GM12878 (cell line): ENCODE data around the gene CFHR3. TPM values are rescaled to one million over a fixed set of nuclear protein-coding genes. Genes with fewer than 3 reads are reported as not detected.

Experiments used
- ATAC-seq: fragments of 200-7000 bp; cut with Tn5 transposase; 3 replicates; pipeline ENCODE4 v1.9.1; 2020; ENCODE audit warnings: mild to moderate bottlenecking, moderate library complexity
- BruUV-seq: library from RNA; stranded (reverse); fragments of 400-500 nt; replicated peaks from 2 replicates; lab custom pipeline; 2021; lab: Mats Ljungman, UMichigan
- CTCF ChIA-PET: fragments of 300-600 bp; sonication (Branson Sonifier 250); formaldehyde crosslinking; extraction: SDS; loops from one replicate; lab custom pipeline; 2021; ENCODE audit warnings: inconsistent platforms; lab: Yijun Ruan, JAX
- POLR2A ChIA-PET: fragments of 350-600 bp; formaldehyde crosslinking; extraction: SDS; loops from one replicate; lab custom pipeline; 2021; ENCODE audit warnings: inconsistent platforms; lab: Charles Lee
- RAD21 ChIA-PET: fragments of 300-600 bp; sonication (Branson Sonifier 250); formaldehyde crosslinking; loops from one replicate; lab custom pipeline; 2023; ENCODE audit warnings: antibody characterized with exemption; ENCODE audit not compliant: unreplicated experiment; lab: Charles Lee
- SMC1A ChIA-PET: fragments of 300-600 bp; sonication (Branson Sonifier 250); formaldehyde crosslinking; loops from one replicate; lab custom pipeline; 2023; ENCODE audit not compliant: unreplicated experiment, uncharacterized antibody; lab: Charles Lee
- DNase-seq: peaks from one replicate; pipeline ENCODE4 v3.0.0-alpha.2; 2011; ENCODE audit warnings: low read depth, low spot score
- FAIRE-seq: peaks from 3 replicates; lab custom pipeline; 2011; peaks lifted over from hg19 to GRCh38; lab: Jason Lieb, UNC
- H2AFZ ChIP-seq: 2 replicates; pipeline ENCODE4 v1.6.0; 2011; ENCODE audit warnings: low read depth, low read length, control low read depth; ENCODE audit not compliant: control insufficient read depth
- H3K27ac ChIP-seq: 2 replicates; pipeline ENCODE4 v1.5.1; 2011; ENCODE audit warnings: control low read depth; ENCODE audit not compliant: control insufficient read depth, insufficient read depth
- H3K27me3 ChIP-seq, 2 experiments: replicated peaks in 1 of 2; 2 replicates each; pipeline versions ENCODE4 v1.6.0 to v1.6.1; 2011; ENCODE audit warnings: low read length in 1 of 2; ENCODE audit not compliant: control insufficient read depth in 2 of 2, insufficient read depth in 2 of 2
- H3K36me3 ChIP-seq, 2 experiments: 2 replicates each; pipeline ENCODE4 v1.5.1; 2011; ENCODE audit warnings: low read length in 1 of 2; ENCODE audit not compliant: control insufficient read depth in 2 of 2, insufficient read depth in 2 of 2
- H3K4me1 ChIP-seq: 2 replicates; pipeline ENCODE4 v1.6.1; 2011; ENCODE audit warnings: mild to moderate bottlenecking, low read length, moderate library complexity, mixed read lengths; ENCODE audit not compliant: control insufficient read depth, insufficient read depth
- H3K4me2 ChIP-seq: 2 replicates; pipeline ENCODE4 v1.6.0; 2011; ENCODE audit warnings: control low read depth; ENCODE audit not compliant: control insufficient read depth, insufficient read depth
- H3K4me3 ChIP-seq: fragments of 200-600 bp; sonication (generic); 2 replicates; pipeline ENCODE4 v1.5.1; 2016
- H3K79me2 ChIP-seq: 2 replicates; pipeline ENCODE4 v1.6.0; 2011; ENCODE audit warnings: low read length; ENCODE audit not compliant: control insufficient read depth, insufficient read depth
- H3K9ac ChIP-seq: 2 replicates; pipeline ENCODE4 v1.8.0; 2011; ENCODE audit warnings: low read length, control low read depth, mixed read lengths; ENCODE audit not compliant: control insufficient read depth, insufficient read depth
- H3K9me3 ChIP-seq: replicated peaks from 3 replicates; pipeline ENCODE4 v1.5.1; 2011; ENCODE audit warnings: mild to moderate bottlenecking, low read length; ENCODE audit not compliant: control insufficient read depth, insufficient read depth
- H4K20me1 ChIP-seq: 2 replicates; pipeline ENCODE4 v1.6.0; 2011; ENCODE audit not compliant: control insufficient read depth, insufficient read depth
- BCL3 ChIP-seq: IDR thresholded peaks from 2 replicates; pipeline ENCODE4 v1.6.1; 2011; ENCODE audit warnings: borderline replicate concordance, low read depth, mild to moderate bottlenecking, moderate library complexity, low read length; ENCODE audit not compliant: insufficient read depth, poor library complexity, severe bottlenecking
- BCLAF1 ChIP-seq: fragments of 450-650 bp; IDR thresholded peaks from 2 replicates; pipeline ENCODE4 v1.6.1; 2017; ENCODE audit warnings: antibody characterized with exemption, mild to moderate bottlenecking, moderate library complexity
- CBFB ChIP-seq: IDR thresholded peaks from 2 replicates; pipeline ENCODE4 v1.6.1; 2016; ENCODE audit warnings: antibody characterized with exemption, low read depth
- CHD4 ChIP-seq: fragments of 200-600 bp; sonication (generic); IDR thresholded peaks from 2 replicates; pipeline ENCODE4 v1.6.1; 2016; ENCODE audit warnings: mild to moderate bottlenecking
- HDAC2 ChIP-seq: fragments of 200-600 bp; sonication (generic); IDR thresholded peaks from 2 replicates; pipeline ENCODE4 v1.6.1; 2017
- IKZF1 ChIP-seq: fragments of 450-650 bp; conservative IDR thresholded peaks from 2 replicates; pipeline ENCODE4 v1.6.1; 2017; ENCODE audit warnings: antibody characterized with exemption, mild to moderate bottlenecking
- MLLT1 ChIP-seq: fragments of 450-650 bp; IDR thresholded peaks from 2 replicates; pipeline ENCODE4 v1.6.1; 2016; ENCODE audit warnings: mild to moderate bottlenecking
- MTA2 ChIP-seq: fragments of 450-650 bp; IDR thresholded peaks from 2 replicates; pipeline ENCODE4 v1.6.1; 2016; ENCODE audit warnings: low read depth, mild to moderate bottlenecking, moderate library complexity
- NFYB ChIP-seq: IDR thresholded peaks from 2 replicates; pipeline ENCODE4 v1.6.1; 2011; ENCODE audit warnings: low read depth, mild to moderate bottlenecking, low read length, improper control_type of control experiment, moderate library complexity; ENCODE audit not compliant: insufficient read depth
- TCF12 ChIP-seq: IDR thresholded peaks from 2 replicates; pipeline ENCODE4 v1.6.1; 2011; ENCODE audit warnings: low read depth, mild to moderate bottlenecking, low read length
- WGBS: methylation state at CpG from one replicate; pipeline ENCODE4 v1.1.6; 2016; ENCODE audit warnings: low lambda C conversion rate; ENCODE audit not compliant: insufficient replicate concordance, insufficient coverage; ENCODE audit errors: missing lambda C conversion rate; 5-methylcytosine and 5-hydroxymethylcytosine counted together
- in situ Hi-C: fragments of 300-500 bp; cut with MboI; formaldehyde crosslinking; loops from 9 replicates; pipeline ENCODE4 v1.14.3; 2018; ENCODE audit warnings: mixed read lengths
- intact Hi-C: fragments of 100-400 bp; cut with micrococcal nuclease; formaldehyde crosslinking; loops from one replicate; pipeline ENCODE4 v1.14.2; 2022; ENCODE audit not compliant: unreplicated experiment
- polyA plus RNA-seq, 11 experiments: library from polyadenylated mRNA; depleted of rRNA in 4 of 11; unstranded in 6 of 11; stranded (reverse) in 5 of 11; fragments of >200 nt; fragmentation: Nextera tagmentation in 4 of 11; fragmentation: Illumina TruSeq in 1 of 11; extraction: Ambion mirVana in 4 of 11; extraction: Trizol in 1 of 11; gene quantifications; 1 replicate in 1 of 11; 2 replicates in 10 of 11; pipeline versions ENCODE4 v1.2.1 to v1.2.3, GENCODE V29; 2011 to 2016; ENCODE audit warnings: inconsistent platforms in 2 of 11, missing spikeins in 2 of 11, low read depth in 1 of 11
- total RNA-seq, 4 experiments: library from RNA; depleted of rRNA in 3 of 4; stranded (reverse); fragments of >200 nt in 3 of 4; fragmentation: Illumina TruSeq in 1 of 4; extraction: Trizol in 1 of 4; gene quantifications; 2 replicates each; pipeline versions ENCODE4 v1.2.1 to v1.2.3, GENCODE V29; 2013 to 2021
- TF ChIP-seq, protein P1 (sequence below): IDR thresholded peaks from 2 replicates; pipeline ENCODE4 v1.6.1; 2012; ENCODE audit warnings: low read depth, low read length, improper control_type of control experiment
- TF ChIP-seq, protein P2 (sequence below): IDR thresholded peaks from 2 replicates; pipeline ENCODE4 v1.6.1; 2012; ENCODE audit warnings: low read length, inconsistent platforms

The CFHR3 gene
- total and polyA plus RNA-seq, 10 of the 15 experiments (the other 5 are each of a cell fraction or from before 2014, with no cell fraction given) = 0.17 TPM; not detected in 9

GRCh38 chr1:196808529-196809235, 34.0 kb downstream of the CFHR3 start:
- BruUV-seq = no TSS peak
- intact Hi-C loops = no loop called here
- Histone ChIP-seq H3K4me1 (no peaks in the 10 kb centered on the region), H3K27ac (no peak overlapping the region), H3K79me2 (no peaks in the 10 kb centered on the region), H2AFZ (no peak overlapping the region), H3K9me3 (no peaks in the 10 kb centered on the region), H3K27me3 (no peaks in the 10 kb centered on the region), H3K4me3 (no peak overlapping the region), H4K20me1 (no peaks in the 10 kb centered on the region)
- WGBS = 49% methylated on average over 19 of the region's 22 CpGs
- SMC1A ChIA-PET = no interaction called here
- CTCF ChIA-PET = no interaction called here
- DNase-seq (no peak), ATAC-seq (no peak), FAIRE-seq (no peak)
- RAD21 ChIA-PET = no interaction called here
- TF ChIP-seq NFYB (no peak), TCF12 (no peak), BCLAF1 (no peak), IKZF1 (no peak), BCL3 (no peak), MTA2 (no peak), MLLT1 (no peak), CBFB (no peak), HDAC2 (no peak), CHD4 (no peak)
- TF ChIP-seq, protein P1, sequence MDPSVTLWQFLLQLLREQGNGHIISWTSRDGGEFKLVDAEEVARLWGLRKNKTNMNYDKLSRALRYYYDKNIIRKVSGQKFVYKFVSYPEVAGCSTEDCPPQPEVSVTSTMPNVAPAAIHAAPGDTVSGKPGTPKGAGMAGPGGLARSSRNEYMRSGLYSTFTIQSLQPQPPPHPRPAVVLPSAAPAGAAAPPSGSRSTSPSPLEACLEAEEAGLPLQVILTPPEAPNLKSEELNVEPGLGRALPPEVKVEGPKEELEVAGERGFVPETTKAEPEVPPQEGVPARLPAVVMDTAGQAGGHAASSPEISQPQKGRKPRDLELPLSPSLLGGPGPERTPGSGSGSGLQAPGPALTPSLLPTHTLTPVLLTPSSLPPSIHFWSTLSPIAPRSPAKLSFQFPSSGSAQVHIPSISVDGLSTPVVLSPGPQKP = no peak
- TF ChIP-seq, protein P2, sequence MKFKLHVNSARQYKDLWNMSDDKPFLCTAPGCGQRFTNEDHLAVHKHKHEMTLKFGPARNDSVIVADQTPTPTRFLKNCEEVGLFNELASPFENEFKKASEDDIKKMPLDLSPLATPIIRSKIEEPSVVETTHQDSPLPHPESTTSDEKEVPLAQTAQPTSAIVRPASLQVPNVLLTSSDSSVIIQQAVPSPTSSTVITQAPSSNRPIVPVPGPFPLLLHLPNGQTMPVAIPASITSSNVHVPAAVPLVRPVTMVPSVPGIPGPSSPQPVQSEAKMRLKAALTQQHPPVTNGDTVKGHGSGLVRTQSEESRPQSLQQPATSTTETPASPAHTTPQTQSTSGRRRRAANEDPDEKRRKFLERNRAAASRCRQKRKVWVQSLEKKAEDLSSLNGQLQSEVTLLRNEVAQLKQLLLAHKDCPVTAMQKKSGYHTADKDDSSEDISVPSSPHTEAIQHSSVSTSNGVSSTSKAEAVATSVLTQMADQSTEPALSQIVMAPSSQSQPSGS = no peak
- TF ChIP-seq, all 136 proteins: peak for 0
- Histone ChIP-seq H3K4me2 (no peak overlapping the region), H3K36me3 (no peaks in the 10 kb centered on the region), H3K9ac (no peak overlapping the region)
- POLR2A ChIA-PET = no interaction called here
- in situ Hi-C loops = no loop called here
